AG04450 (cell line): ENCODE measurements around the gene NUS1. TPM values are rescaled to one million over a fixed set of nuclear protein-coding genes. Genes with fewer than 3 reads are reported as not detected.

Experiments used
- CTCF ChIA-PET: fragments of 300-600, 350-600 bp; formaldehyde crosslinking; extraction: SDS; loops from one replicate; lab custom pipeline; 2022; ENCODE audit warnings: antibody characterized with exemption, inconsistent platforms; lab: Charles Lee
- POLR2A ChIA-PET: fragments of 350-600 bp; formaldehyde crosslinking; extraction: SDS; loops from one replicate; lab custom pipeline; 2021; ENCODE audit warnings: antibody characterized with exemption, inconsistent platforms; lab: Yijun Ruan, JAX
- DNase-seq: peaks from one replicate; pipeline ENCODE4 v3.0.0-alpha.2; 2011; ENCODE audit warnings: low read depth, low spot score
- H3K27ac ChIP-seq: one replicate; pipeline ENCODE4 v1.5.1; 2012; ENCODE audit warnings: low read depth, low read length, control low read depth
- H3K27me3 ChIP-seq: one replicate; pipeline ENCODE4 v1.6.0; 2012; ENCODE audit warnings: low read length; ENCODE audit not compliant: control insufficient read depth, insufficient read depth
- H3K4me3 ChIP-seq: 2 replicates; pipeline ENCODE4 v1.5.1; 2011; ENCODE audit warnings: mild to moderate bottlenecking, low read depth, low read length, control low read depth
- H3K9me3 ChIP-seq: 2 replicates; pipeline ENCODE4 v1.5.1; 2012; ENCODE audit warnings: low read length; ENCODE audit not compliant: control insufficient read depth, insufficient read depth
- CTCF ChIP-seq: IDR thresholded peaks from 2 replicates; pipeline ENCODE4 v1.5.1; 2011; ENCODE audit warnings: low read depth, low read length, control low read depth, inconsistent platforms
- polyA plus RNA-seq: library from polyadenylated mRNA; depleted of rRNA; stranded (reverse); fragments of >200 nt; gene quantifications from 2 replicates; pipeline ENCODE4 v1.2.3, GENCODE V29; 2011

NUS1 gene
- polyA plus RNA-seq, 1 experiment: 26.1 TPM

DNA sequence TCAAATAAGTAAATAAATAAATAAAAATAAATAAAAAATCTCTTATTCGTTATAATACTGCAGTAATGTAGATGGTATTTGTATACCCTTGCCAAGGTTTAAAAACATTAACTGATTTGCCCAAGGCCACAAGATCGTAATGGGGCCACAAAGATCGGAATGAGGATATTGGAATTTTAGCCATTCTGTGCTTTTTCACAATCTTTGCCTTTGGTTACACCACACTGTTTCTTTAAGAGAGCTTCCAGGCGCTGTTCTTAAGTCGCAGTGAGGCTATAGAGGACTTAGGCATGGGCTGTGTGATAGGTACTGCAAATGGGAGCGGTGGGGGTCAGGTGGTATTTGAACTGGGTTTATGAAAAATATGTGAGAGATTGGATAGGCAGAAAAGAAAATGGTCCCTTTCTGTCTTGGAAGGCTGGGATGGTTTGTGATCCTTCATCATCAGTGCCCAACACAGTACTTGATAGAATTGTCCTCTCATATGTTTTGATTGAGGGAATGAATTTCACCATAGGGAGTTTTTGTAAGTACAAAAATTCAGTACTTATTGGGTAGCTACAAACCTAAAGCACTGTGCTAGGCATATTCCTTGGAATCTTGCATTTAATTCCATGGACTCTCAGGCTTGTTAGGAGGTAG, 1.4 kb downstream of the NUS1 start:
- TF ChIP-seq CTCF: no peak
- no peak for DNase-seq
- ChIA-PET CTCF (no interaction called here), POLR2A (no interaction called here)
- Histone ChIP-seq H3K9me3 (no peaks in the 10 kb centered on the region), H3K27me3 (no peaks in the 10 kb centered on the region), H3K27ac (no peak overlapping the region), H3K4me3 (peak overlapping the region; percentile 88)

DNA sequence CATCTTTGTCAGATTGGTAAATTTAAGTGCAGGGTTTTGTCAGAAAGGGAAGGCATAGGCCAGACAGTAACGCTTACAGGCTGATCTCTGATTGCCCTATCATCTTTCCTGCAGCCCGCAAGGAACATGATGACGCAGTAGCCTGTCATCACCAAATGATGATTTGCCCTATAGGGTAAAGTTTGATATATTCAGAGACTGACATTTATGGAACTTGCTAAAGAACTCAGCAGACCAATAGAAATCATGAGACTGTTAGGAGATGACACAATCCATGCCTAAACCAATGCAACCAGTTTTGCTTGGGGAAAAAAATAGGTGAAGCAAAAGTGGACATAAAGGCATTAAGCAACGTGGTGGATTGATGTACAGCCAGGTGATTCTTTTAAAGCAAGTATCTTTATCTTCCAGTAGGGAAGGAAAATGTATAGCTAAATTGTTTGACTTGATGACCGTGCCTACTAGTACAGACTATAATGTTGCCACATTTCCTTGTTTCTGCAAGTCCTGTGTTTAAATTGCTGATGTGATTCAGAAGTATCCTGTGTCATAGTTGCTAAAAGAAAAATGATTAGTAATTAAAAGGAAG, 2.4 kb downstream of the NUS1 start:
- Histone ChIP-seq H3K9me3 (no peaks in the 10 kb centered on the region), H3K4me3 (peak overlapping the region; percentile 8), H3K27me3 (no peaks in the 10 kb centered on the region), H3K27ac (no peak overlapping the region)
- ChIA-PET CTCF (interaction anchor here (1.1 kb wide), 1 partner anchor 23 kb away, joined by 3 read pairs; no protein-coding TSS in a partner anchor), POLR2A (no interaction called here)
- no peak for DNase-seq
- no peak for TF ChIP-seq CTCF

DNA sequence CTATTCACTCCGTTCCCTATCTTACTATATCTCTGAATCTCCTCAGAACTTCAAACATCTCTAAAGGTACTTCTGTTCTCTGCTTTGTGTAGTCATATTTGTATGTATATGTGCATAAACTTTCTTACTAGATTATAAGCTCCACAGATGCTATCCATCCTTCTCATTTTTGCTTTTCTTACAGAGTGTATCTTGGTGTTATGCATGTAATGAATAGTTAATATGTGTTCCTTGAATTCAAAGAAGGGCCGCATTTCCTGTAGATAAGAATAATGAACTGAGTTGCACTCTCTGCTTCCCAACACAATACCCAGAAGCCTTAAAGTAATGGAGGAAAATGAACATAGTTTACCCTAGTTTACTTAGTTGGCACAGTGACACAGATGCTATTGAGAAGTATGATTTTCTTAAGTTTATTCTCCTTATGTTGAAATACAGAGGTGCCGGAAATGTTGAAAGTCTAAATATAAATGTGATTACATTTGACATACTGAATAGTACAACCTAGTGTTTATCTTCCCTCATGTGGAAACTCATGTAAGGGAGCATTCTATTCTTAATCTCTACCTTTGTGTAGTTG, 6.0 kb downstream of the NUS1 start:
- no peaks in the 10 kb centered on the region for H3K27me3 ChIP-seq
- no peak for TF ChIP-seq CTCF
- POLR2A ChIA-PET: no interaction called here
- no peak overlapping the region for H3K4me3 ChIP-seq
- CTCF ChIA-PET: no interaction called here
- no peaks in the 10 kb centered on the region for H3K9me3 ChIP-seq
- no peak for DNase-seq
- no peak overlapping the region for H3K27ac ChIP-seq

DNA sequence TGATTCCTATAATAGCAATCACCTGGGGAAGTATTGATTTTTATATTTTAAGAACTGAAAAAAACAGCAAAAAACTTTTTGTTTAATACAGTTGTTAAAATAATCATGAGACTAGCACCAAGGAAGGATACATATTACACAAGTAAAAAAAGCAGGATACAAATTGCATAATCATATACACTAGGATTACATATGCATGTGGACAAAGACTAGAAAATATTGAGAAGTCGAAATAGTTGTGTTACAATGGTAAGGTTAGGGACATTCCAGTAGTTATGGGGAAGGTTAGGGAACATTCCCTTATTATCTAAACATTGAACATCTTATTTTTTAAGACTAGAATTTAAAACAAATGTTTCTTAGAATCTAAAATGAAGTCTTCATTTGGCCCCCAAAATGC, 9.5 kb downstream of the NUS1 start:
- H3K4me3 ChIP-seq: no peak overlapping the region
- H3K27ac ChIP-seq: no peak overlapping the region
- TF ChIP-seq CTCF: no peak
- ChIA-PET POLR2A (no interaction called here), CTCF (no interaction called here)
- H3K9me3 ChIP-seq: no peaks in the 10 kb centered on the region
- no peak for DNase-seq
- H3K27me3 ChIP-seq: no peaks in the 10 kb centered on the region

DNA sequence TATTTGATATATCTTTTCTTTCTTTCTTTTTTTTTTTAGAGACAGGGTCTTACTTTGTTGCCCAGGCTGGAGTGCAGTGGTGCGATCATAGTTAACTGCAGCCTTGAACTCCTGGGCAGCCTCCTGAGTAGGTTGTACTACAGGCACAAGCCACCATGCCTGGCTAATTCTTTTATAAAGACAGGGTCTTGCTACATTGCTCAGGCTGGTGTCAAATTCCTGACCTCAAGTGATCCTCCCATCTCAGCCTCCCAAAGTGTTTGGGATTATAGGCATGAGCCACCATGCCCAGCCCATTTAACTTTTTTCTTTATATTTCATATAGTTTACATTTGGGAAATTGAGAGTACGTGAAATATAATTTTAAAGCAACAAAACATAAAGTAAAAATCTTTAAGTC, 10.1 kb downstream of the NUS1 start:
- H3K27ac ChIP-seq: no peak overlapping the region
- no peaks in the 10 kb centered on the region for H3K9me3 ChIP-seq
- H3K4me3 ChIP-seq: no peak overlapping the region
- POLR2A ChIA-PET: no interaction called here
- no peak for TF ChIP-seq CTCF
- no peak for DNase-seq
- CTCF ChIA-PET: no interaction called here
- H3K27me3 ChIP-seq: no peaks in the 10 kb centered on the region
